H9 (cell line): ENCODE data around the gene OR52K1. TPM values are rescaled to one million over a fixed set of nuclear protein-coding genes. Genes with fewer than 3 reads are reported as not detected.

ENCODE experiments used
- DNase-seq: peaks from one replicate; pipeline ENCODE4 v3.0.0-alpha.2; 2017
- H2AFZ ChIP-seq: one replicate; pipeline ENCODE4 v1.6.1; 2013; ENCODE audit warnings: mild to moderate bottlenecking, low read length, control low read depth, moderate library complexity
- H2AK5ac ChIP-seq: 2 replicates; pipeline ENCODE4 v1.6.1; 2013; ENCODE audit warnings: low read length, control low read depth, mixed read lengths; ENCODE audit not compliant: insufficient read length
- H2BK120ac ChIP-seq: one replicate; pipeline ENCODE4 v1.6.1; 2013; ENCODE audit warnings: low read depth, mild to moderate bottlenecking, low read length, control low read depth, inconsistent platforms; ENCODE audit not compliant: poor library complexity, severe bottlenecking
- H2BK12ac ChIP-seq: 2 replicates; pipeline ENCODE4 v1.6.1; 2013; ENCODE audit warnings: low read length, control low read depth, mixed read lengths, low read depth; ENCODE audit not compliant: insufficient read length
- H2BK15ac ChIP-seq: 2 replicates; pipeline ENCODE4 v1.6.1; 2013; ENCODE audit warnings: low read depth, low read length, control low read depth
- H2BK20ac ChIP-seq: one replicate; pipeline ENCODE4 v1.6.1; 2013; ENCODE audit warnings: low read depth, mild to moderate bottlenecking, low read length, control low read depth, inconsistent platforms; ENCODE audit not compliant: poor library complexity, severe bottlenecking
- H2BK5ac ChIP-seq: 2 replicates; pipeline ENCODE4 v1.6.1; 2013; ENCODE audit warnings: low read length, control low read depth, mixed read lengths; ENCODE audit not compliant: insufficient read length
- H3K14ac ChIP-seq: 2 replicates; pipeline ENCODE4 v1.6.1; 2013; ENCODE audit warnings: low read length, control low read depth; ENCODE audit not compliant: insufficient read depth
- H3K18ac ChIP-seq: 2 replicates; pipeline ENCODE4 v1.6.1; 2013; ENCODE audit warnings: low read depth, mild to moderate bottlenecking, mixed read lengths, low read length, control low read depth; ENCODE audit not compliant: insufficient read length
- H3K23ac ChIP-seq: 2 replicates; pipeline ENCODE4 v1.6.1; 2013; ENCODE audit warnings: low read length, control low read depth, mixed read lengths, low read depth; ENCODE audit not compliant: insufficient read length
- H3K23me2 ChIP-seq: 2 replicates; pipeline ENCODE4 v1.6.1; 2013; ENCODE audit warnings: low read depth, mild to moderate bottlenecking, mixed read lengths, low read length, control low read depth; ENCODE audit not compliant: insufficient read length, poor library complexity, severe bottlenecking
- H3K27ac ChIP-seq: 2 replicates; pipeline ENCODE4 v1.5.1; 2013; ENCODE audit warnings: low read length, control low read depth, mixed read lengths, low read depth; ENCODE audit not compliant: insufficient read length
- H3K27me3 ChIP-seq: 2 replicates; pipeline ENCODE4 v1.6.1; 2013; ENCODE audit warnings: low read length, control low read depth, inconsistent platforms; ENCODE audit not compliant: insufficient read depth
- H3K4ac ChIP-seq: 2 replicates; pipeline ENCODE4 v1.6.1; 2013; ENCODE audit warnings: low read depth, mild to moderate bottlenecking, control low read depth, inconsistent platforms, low read length, moderate library complexity
- H3K4me1 ChIP-seq: 2 replicates; pipeline ENCODE4 v1.6.1; 2013; ENCODE audit warnings: low read length, control low read depth, inconsistent platforms; ENCODE audit not compliant: insufficient read depth
- H3K4me2 ChIP-seq: 2 replicates; pipeline ENCODE4 v1.6.1; 2013; ENCODE audit warnings: low read length, control low read depth, mixed read lengths; ENCODE audit not compliant: insufficient read length, insufficient read depth
- H3K56ac ChIP-seq: 2 replicates; pipeline ENCODE4 v1.6.1; 2013; ENCODE audit warnings: low read depth, mild to moderate bottlenecking, mixed read lengths, low read length, control low read depth; ENCODE audit not compliant: insufficient read length
- H3K79me1 ChIP-seq: 2 replicates; pipeline ENCODE4 v1.6.1; 2013; ENCODE audit warnings: low read depth, mild to moderate bottlenecking, moderate library complexity, low read length, control low read depth, inconsistent platforms; ENCODE audit not compliant: insufficient read depth, poor library complexity, severe bottlenecking
- H3K79me2 ChIP-seq: 2 replicates; pipeline ENCODE4 v1.6.1; 2013; ENCODE audit warnings: low read length, control low read depth, inconsistent platforms; ENCODE audit not compliant: insufficient read depth
- H3K9ac ChIP-seq: 2 replicates; pipeline ENCODE4 v1.6.1; 2013; ENCODE audit warnings: low read length, control low read depth, mixed read lengths; ENCODE audit not compliant: insufficient read length; ENCODE audit errors: extremely low read depth
- H3K9me3 ChIP-seq: one replicate; pipeline ENCODE4 v1.6.1; 2013; ENCODE audit warnings: low read depth, low read length, inconsistent platforms; ENCODE audit not compliant: control insufficient read depth
- H3T11ph ChIP-seq: one replicate; pipeline ENCODE4 v1.6.1; 2013; ENCODE audit warnings: mild to moderate bottlenecking, low read length, control low read depth, inconsistent platforms
- H4K20me1 ChIP-seq: one replicate; pipeline ENCODE4 v1.6.1; 2013; ENCODE audit not compliant: control insufficient read depth, insufficient read length, insufficient read depth
- H4K5ac ChIP-seq: 2 replicates; pipeline ENCODE4 v1.6.1; 2013; ENCODE audit warnings: low read depth, mild to moderate bottlenecking, mixed read lengths, low read length, control low read depth; ENCODE audit not compliant: insufficient read length
- H4K8ac ChIP-seq: replicated peaks from 2 replicates; pipeline ENCODE4 v1.6.1; 2013; ENCODE audit warnings: low read length, control low read depth, mixed read lengths, low read depth; ENCODE audit not compliant: insufficient read length
- H4K91ac ChIP-seq: 2 replicates; pipeline ENCODE4 v1.6.1; 2013; ENCODE audit warnings: low read depth, mild to moderate bottlenecking, moderate library complexity, mixed read lengths, low read length, control low read depth; ENCODE audit not compliant: insufficient read length
- H3K27ac Mint-ChIP-seq, 3 experiments: 2 replicates in 2 of 3; 3 replicates in 1 of 3; pipeline ENCODE4 v1.8.0; 2020 to 2021; ENCODE audit warnings: mixed read lengths in 3 of 3, mild to moderate bottlenecking in 1 of 3, moderate library complexity in 1 of 3
- H3K27me3 Mint-ChIP-seq: 2 replicates; pipeline ENCODE4 v1.8.0; 2021; ENCODE audit warnings: low read depth, mild to moderate bottlenecking, moderate library complexity, mixed read lengths
- H3K36me3 Mint-ChIP-seq, 3 experiments: 2 replicates in 2 of 3; 3 replicates in 1 of 3; pipeline ENCODE4 v1.8.0; 2020 to 2021; ENCODE audit warnings: low read depth in 3 of 3, mixed read lengths in 3 of 3; ENCODE audit not compliant: insufficient read depth in 1 of 3
- H3K4me1 Mint-ChIP-seq, 2 experiments: 2 replicates each; pipeline ENCODE4 v1.8.0; 2020; ENCODE audit warnings: mixed read lengths in 2 of 2
- H3K4me3 Mint-ChIP-seq, 2 experiments: 2 replicates in 1 of 2; 3 replicates in 1 of 2; pipeline ENCODE4 v1.8.0; 2020 to 2021; ENCODE audit warnings: mild to moderate bottlenecking in 2 of 2, mixed read lengths in 2 of 2, moderate library complexity in 1 of 2
- H3K9me3 Mint-ChIP-seq, 2 experiments: 2 replicates in 1 of 2; 3 replicates in 1 of 2; pipeline ENCODE4 v1.8.0; 2020; ENCODE audit warnings: mild to moderate bottlenecking in 2 of 2, mixed read lengths in 2 of 2, moderate library complexity in 1 of 2
- CTCF ChIP-seq: fragments of 200-600 bp; sonication (generic); conservative IDR thresholded peaks from 3 replicates; pipeline ENCODE4 v1.8.0; 2021; ENCODE audit warnings: antibody characterized with exemption, mild to moderate bottlenecking
- total RNA-seq: library from RNA; stranded (reverse); gene quantifications from 2 replicates; pipeline ENCODE4 v1.2.1, GENCODE V29; 2021

OR52K1 gene
- total RNA-seq, 1 experiment from 2014 or later, result not detected

- no peak overlapping the region for H2BK15ac ChIP-seq
- H4K8ac ChIP-seq, result no peak overlapping the region
- peaks cover 6 to 10% of the 10 kb centered on the region in 2 experiments for H3K4me1 Mint-ChIP-seq
- no peak for TF ChIP-seq CTCF
- no peak overlapping the region for H2AFZ ChIP-seq
- no peaks in the 10 kb centered on the region for H3K27me3 Mint-ChIP-seq
- no peak overlapping the region for H2BK12ac ChIP-seq
- H3K4me2 ChIP-seq, result no peak overlapping the region
- no peaks in the 10 kb centered on the region for H3K79me1 ChIP-seq
- no peak overlapping the region for H4K5ac ChIP-seq
- no peak for DNase-seq
- H3K23ac ChIP-seq, result no peak overlapping the region
- no peak overlapping the region for H4K91ac ChIP-seq
- no peak overlapping the region for H3K27ac Mint-ChIP-seq
- H2AK5ac ChIP-seq, result no peak overlapping the region
- no peak overlapping the region for H2BK120ac ChIP-seq
- no peaks in the 10 kb centered on the region for H4K20me1 ChIP-seq
- no peaks in the 10 kb centered on the region for H3K27me3 ChIP-seq
- H3K23me2 ChIP-seq, result no peaks in the 10 kb centered on the region
- H3K14ac ChIP-seq, result no peak overlapping the region
- no peaks in the 10 kb centered on the region for H3K9me3 Mint-ChIP-seq
- H3K4me3 Mint-ChIP-seq, result no peak overlapping the region
- H3K9me3 ChIP-seq, result no peaks in the 10 kb centered on the region
- H3K18ac ChIP-seq, result no peak overlapping the region
- H3K36me3 Mint-ChIP-seq, result no peaks in the 10 kb centered on the region
- no peak overlapping the region for H3K27ac ChIP-seq
- H3T11ph ChIP-seq, result no peak overlapping the region
- H3K56ac ChIP-seq, result no peak overlapping the region
- no peak overlapping the region for H3K9ac ChIP-seq
- no peaks in the 10 kb centered on the region; the same call in 1 of the 2 replicates for H3K4me1 ChIP-seq
- no peak overlapping the region for H2BK20ac ChIP-seq
- no peaks in the 10 kb centered on the region for H3K79me2 ChIP-seq
- H2BK5ac ChIP-seq, result no peak overlapping the region
- H3K4ac ChIP-seq, result no peak overlapping the region
Measured at GRCh38 chr11:4481240-4481582, 1.2 kb upstream of the OR52K1 start.
